GM23338 (cell line): ENCODE data around the gene GRID2. TPM values are rescaled to one million over a fixed set of nuclear protein-coding genes. Genes with fewer than 3 reads are reported as not detected.

Experiments
- ATAC-seq: fragments of 200-7000 bp; cut with Tn5 transposase; 3 replicates; pipeline ENCODE4 v1.9.1; 2020
- DNase-seq: peaks from one replicate; pipeline ENCODE4 v3.0.0-alpha.2; 2015; ENCODE audit warnings: low spot score
- H2AFZ ChIP-seq: fragments of 200-600 bp; sonication (generic); 2 replicates; pipeline ENCODE4 v1.8.0; 2016; ENCODE audit warnings: antibody characterized with exemption, mild to moderate bottlenecking, moderate library complexity
- H3F3A ChIP-seq: fragments of 200-600 bp; sonication (generic); replicated peaks from 2 replicates; pipeline ENCODE4 v1.8.0; 2017; ENCODE audit warnings: antibody characterized with exemption, mixed run types, low read depth
- H3K27ac ChIP-seq: fragments of 200-600 bp; sonication (generic); 2 replicates; pipeline ENCODE4 v1.6.1; 2016; ENCODE audit warnings: low read depth
- H3K27me3 ChIP-seq: fragments of 200-600 bp; sonication (generic); 2 replicates; pipeline ENCODE4 v1.8.0; 2016; ENCODE audit warnings: mild to moderate bottlenecking, mixed run types, moderate library complexity; ENCODE audit not compliant: insufficient read depth
- H3K36me3 ChIP-seq: fragments of 200-600 bp; sonication (generic); 2 replicates; pipeline ENCODE4 v1.8.0; 2016; ENCODE audit warnings: mild to moderate bottlenecking; ENCODE audit not compliant: insufficient read depth
- H3K4me1 ChIP-seq: fragments of 200-600 bp; sonication (generic); 2 replicates; pipeline ENCODE4 v1.8.0; 2016; ENCODE audit warnings: mild to moderate bottlenecking, moderate library complexity; ENCODE audit not compliant: insufficient read depth
- H3K4me2 ChIP-seq: fragments of 200-600 bp; sonication (generic); 2 replicates; pipeline ENCODE4 v1.7.1; 2017; ENCODE audit warnings: mixed run types
- H3K4me3 ChIP-seq: fragments of 200-600 bp; sonication (generic); 2 replicates; pipeline ENCODE4 v1.6.1; 2016; ENCODE audit warnings: mixed run types
- H3K79me2 ChIP-seq: fragments of 200-600 bp; sonication (generic); replicated peaks from 2 replicates; pipeline ENCODE4 v1.8.0; 2017; ENCODE audit warnings: mild to moderate bottlenecking; ENCODE audit not compliant: insufficient read depth
- H3K9me2 ChIP-seq: fragments of 200-600 bp; sonication (generic); 2 replicates; pipeline ENCODE4 v1.8.0; 2017; ENCODE audit not compliant: insufficient read depth
- H4K20me1 ChIP-seq: fragments of 200-600 bp; sonication (generic); replicated peaks from 2 replicates; pipeline ENCODE4 v1.8.0; 2017; ENCODE audit warnings: mild to moderate bottlenecking; ENCODE audit not compliant: insufficient read depth
- H3K27ac Mint-ChIP-seq: 2 replicates; pipeline ENCODE4 v1.8.0; 2020; ENCODE audit warnings: inconsistent platforms, mild to moderate bottlenecking, moderate library complexity, mixed read lengths
- H3K27me3 Mint-ChIP-seq: 3 replicates; pipeline ENCODE4 v1.8.0; 2022; ENCODE audit warnings: low read depth, mild to moderate bottlenecking, moderate library complexity, mixed read lengths, inconsistent platforms; ENCODE audit not compliant: insufficient read depth, poor library complexity
- H3K36me3 Mint-ChIP-seq: 3 replicates; pipeline ENCODE4 v1.8.0; 2021; ENCODE audit warnings: low read depth, mild to moderate bottlenecking, inconsistent platforms, moderate library complexity, mixed read lengths
- H3K4me1 Mint-ChIP-seq: 3 replicates; pipeline ENCODE4 v1.8.0; 2020; ENCODE audit warnings: mild to moderate bottlenecking, inconsistent platforms, mixed read lengths
- H3K4me3 Mint-ChIP-seq: 3 replicates; pipeline ENCODE4 v1.8.0; 2021; ENCODE audit warnings: moderate library complexity, mild to moderate bottlenecking, inconsistent platforms, mixed read lengths
- H3K9me3 Mint-ChIP-seq: 3 replicates; pipeline ENCODE4 v1.8.0; 2020; ENCODE audit warnings: moderate library complexity, mild to moderate bottlenecking, inconsistent platforms, mixed read lengths
- CREB1 ChIP-seq: fragments of 250-450 bp; sonication (Bioruptor Pico); IDR thresholded peaks from 2 replicates; pipeline ENCODE4 v1.5.0; 2020; ENCODE audit warnings: low read depth, mild to moderate bottlenecking, moderate library complexity
- CTCF ChIP-seq, 2 experiments: fragments of 200-600 bp in 1 of 2; sonication (generic) in 1 of 2; conservative IDR thresholded peaks; 2 replicates each; pipeline versions ENCODE4 v1.5.1 to v1.6.1; 2016 to 2017; ENCODE audit warnings: antibody characterized with exemption in 2 of 2, low read depth in 2 of 2, mild to moderate bottlenecking in 2 of 2, moderate library complexity in 1 of 2
- ETS1 ChIP-seq: IDR thresholded peaks from 2 replicates; pipeline ENCODE4 v1.6.1; 2016; ENCODE audit warnings: antibody characterized with exemption
- EZH2 ChIP-seq: fragments of 200-600 bp; sonication (generic); IDR thresholded peaks from one replicate; pipeline ENCODE4 v1.8.0; 2017; ENCODE audit warnings: antibody characterized with exemption, mild to moderate bottlenecking, low read depth; ENCODE audit not compliant: unreplicated experiment
- JUNB ChIP-seq: IDR thresholded peaks from one replicate; pipeline ENCODE4 v1.6.1; 2016; ENCODE audit warnings: antibody characterized with exemption; ENCODE audit not compliant: unreplicated experiment
- NANOG ChIP-seq: IDR thresholded peaks from 2 replicates; pipeline ENCODE4 v1.6.1; 2016; ENCODE audit warnings: antibody characterized with exemption, borderline replicate concordance
- POLR2AphosphoS5 ChIP-seq: IDR thresholded peaks from 2 replicates; pipeline ENCODE4 v1.6.1; 2016; ENCODE audit warnings: antibody characterized with exemption, low read depth
- STAT1 ChIP-seq: IDR thresholded peaks from one replicate; pipeline ENCODE4 v1.6.1; 2016; ENCODE audit warnings: antibody characterized with exemption; ENCODE audit not compliant: unreplicated experiment
- ZNF114 ChIP-seq: fragments of 250-450 bp; sonication (Bioruptor Pico); IDR thresholded peaks from 2 replicates; pipeline ENCODE4 v1.5.0; 2020; ENCODE audit warnings: mild to moderate bottlenecking, moderate library complexity
- ZNF331 ChIP-seq: fragments of 250-450 bp; sonication (Bioruptor Pico); IDR thresholded peaks from 2 replicates; pipeline ENCODE4 v1.5.0; 2020; ENCODE audit warnings: low read depth, mild to moderate bottlenecking, moderate library complexity
- ZNF462 ChIP-seq: fragments of 250-450 bp; sonication (Bioruptor Pico); IDR thresholded peaks from 2 replicates; pipeline ENCODE4 v1.5.0; 2020; ENCODE audit warnings: mild to moderate bottlenecking, moderate library complexity
- polyA plus RNA-seq: library from polyadenylated mRNA; unstranded; fragments of >200 nt; fragmentation: Nextera tagmentation; extraction: Ambion mirVana; gene quantifications from 2 replicates; pipeline ENCODE4 v1.2.1, GENCODE V29; 2016
- total RNA-seq: library from RNA; depleted of rRNA; stranded (reverse); fragments of >200 nt; shearing (Covaris generic); gene quantifications from 2 replicates; pipeline ENCODE4 v1.2.3, GENCODE V29; 2014

Gene GRID2
- total and polyA plus RNA-seq, 2 experiments from 2014 or later = 19.9 to 65.4 TPM

GRCh38 chr4:93368968-93369367, 1065.2 kb downstream of the GRID2 start:
- TF ChIP-seq EZH2 (no peak), CTCF (conservative IDR thresholded peaks at IDR 0.05; ENCODE audit: low read depth in 2 of 2) (peak; percentile 42 to 57)
- peaks cover 27% of the 10 kb centered on the region for H3K4me1 ChIP-seq
- H3K4me2 ChIP-seq = no peak overlapping the region
- peaks cover 8% of the 10 kb centered on the region for H3K27me3 Mint-ChIP-seq
- no peaks in the 10 kb centered on the region for H3K36me3 Mint-ChIP-seq
- H3K27ac ChIP-seq = no peak overlapping the region
- no peak overlapping the region for H3K4me3 ChIP-seq
- DNase-seq (peak; percentile 63), ATAC-seq (peak; percentile 72)
- 0 out of 2 replicates have a peak, but pooled peaks cover 3% of the 10 kb centered on the region for H3K27me3 ChIP-seq
- H2AFZ ChIP-seq = no peak overlapping the region
- H3K9me3 Mint-ChIP-seq = no peaks in the 10 kb centered on the region
- no peaks in the 10 kb centered on the region for H3K36me3 ChIP-seq
- H3K27ac Mint-ChIP-seq = no peak overlapping the region
- peaks cover 40% of the 10 kb centered on the region for H3K4me1 Mint-ChIP-seq
- no peaks in the 10 kb centered on the region for H3F3A ChIP-seq
- no peak overlapping the region for H3K4me3 Mint-ChIP-seq
- H3K79me2 ChIP-seq = no peaks in the 10 kb centered on the region
- H3K9me2 ChIP-seq = no peaks in the 10 kb centered on the region
- H4K20me1 ChIP-seq = no peaks in the 10 kb centered on the region

GRCh38 chr4:93370256-93370655, 1066.5 kb downstream of the GRID2 start:
- no peaks in the 10 kb centered on the region for H3F3A ChIP-seq
- Mint-ChIP-seq H3K36me3 (no peaks in the 10 kb centered on the region), H3K4me3 (no peak overlapping the region), H3K27ac (no peak overlapping the region), H3K4me1 (peaks cover 33% of the 10 kb centered on the region), H3K9me3 (no peaks in the 10 kb centered on the region), H3K27me3 (peaks cover 5% of the 10 kb centered on the region)
- H3K27me3 ChIP-seq = no peaks in the 10 kb centered on the region
- no peaks in the 10 kb centered on the region for H3K36me3 ChIP-seq
- no peaks in the 10 kb centered on the region for H4K20me1 ChIP-seq
- DNase-seq = no peak
- no peak for ATAC-seq
- H3K4me3 ChIP-seq = no peak overlapping the region
- H3K27ac ChIP-seq = no peak overlapping the region
- H3K79me2 ChIP-seq = no peaks in the 10 kb centered on the region
- H2AFZ ChIP-seq = no peak overlapping the region
- no peaks in the 10 kb centered on the region for H3K9me2 ChIP-seq
- H3K4me2 ChIP-seq = no peak overlapping the region
- H3K4me1 ChIP-seq = peaks cover 26% of the 10 kb centered on the region
- TF ChIP-seq STAT1 (no peak), CREB1 (CRISPR knock-in tag) (no peak), EZH2 (no peak), NANOG (no peak), POLR2AphosphoS5 (no peak), JUNB (no peak), ZNF462 (no peak), ETS1 (no peak), ZNF331 (no peak), ZNF114 (CRISPR knock-in tag) (no peak)
